Gastrocnemius medialis (tissue), 4 donors: ENCODE results near the gene STK4.

Source experiments
- POLR2A ChIP-seq, 2 donors: fragments of 450-650 bp; IDR thresholded peaks; one replicate each; pipeline ENCODE4 v1.6.1; 2017; ENCODE audit warnings: antibody characterized with exemption in 2 of 2, mild to moderate bottlenecking in 2 of 2, moderate library complexity in 2 of 2
- TF ChIP-seq, protein P1 (sequence below), 5 experiments: fragments of 450-650 bp in 3 of 5; fragments of 200-600 bp in 2 of 5; sonication (generic) in 2 of 5; IDR thresholded peaks in 4 of 5; conservative IDR thresholded peaks in 1 of 5; 1 replicate in 4 of 5; 2 replicates in 1 of 5; pipeline ENCODE4 v1.5.1; 2016 to 2019; ENCODE audit warnings: antibody characterized with exemption in 5 of 5, mild to moderate bottlenecking in 3 of 5, moderate library complexity in 3 of 5

DNA sequence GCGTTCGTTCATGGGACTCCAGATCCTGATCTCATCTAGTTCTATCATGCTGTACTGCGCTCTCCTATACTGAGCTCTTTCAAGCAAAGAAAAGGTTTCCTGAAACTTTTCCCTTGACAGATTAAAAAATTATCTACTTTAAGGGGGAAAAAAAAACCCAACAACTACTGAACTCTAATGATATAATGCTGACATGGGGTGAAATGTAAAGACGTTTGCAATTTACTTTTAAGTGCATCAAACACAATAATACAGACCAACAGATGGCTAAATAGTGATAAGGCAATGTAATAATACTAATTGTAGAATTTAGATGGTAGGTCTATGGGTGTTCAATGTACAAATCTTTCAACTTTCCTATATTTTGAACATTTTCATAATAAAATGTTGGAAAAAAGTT, 22.5 kb upstream of the STK4 start:
- TF ChIP-seq POLR2A (IDR thresholded peaks at IDR 0.05), result no peak
- TF ChIP-seq, protein P1, sequence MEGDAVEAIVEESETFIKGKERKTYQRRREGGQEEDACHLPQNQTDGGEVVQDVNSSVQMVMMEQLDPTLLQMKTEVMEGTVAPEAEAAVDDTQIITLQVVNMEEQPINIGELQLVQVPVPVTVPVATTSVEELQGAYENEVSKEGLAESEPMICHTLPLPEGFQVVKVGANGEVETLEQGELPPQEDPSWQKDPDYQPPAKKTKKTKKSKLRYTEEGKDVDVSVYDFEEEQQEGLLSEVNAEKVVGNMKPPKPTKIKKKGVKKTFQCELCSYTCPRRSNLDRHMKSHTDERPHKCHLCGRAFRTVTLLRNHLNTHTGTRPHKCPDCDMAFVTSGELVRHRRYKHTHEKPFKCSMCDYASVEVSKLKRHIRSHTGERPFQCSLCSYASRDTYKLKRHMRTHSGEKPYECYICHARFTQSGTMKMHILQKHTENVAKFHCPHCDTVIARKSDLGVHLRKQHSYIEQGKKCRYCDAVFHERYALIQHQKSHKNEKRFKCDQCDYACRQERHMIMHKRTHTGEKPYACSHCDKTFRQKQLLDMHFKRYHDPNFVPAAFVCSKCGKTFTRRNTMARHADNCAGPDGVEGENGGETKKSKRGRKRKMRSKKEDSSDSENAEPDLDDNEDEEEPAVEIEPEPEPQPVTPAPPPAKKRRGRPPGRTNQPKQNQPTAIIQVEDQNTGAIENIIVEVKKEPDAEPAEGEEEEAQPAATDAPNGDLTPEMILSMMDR (IDR thresholded peaks at IDR 0.05 in 4 of 5, conservative IDR thresholded peaks at IDR 0.05 in 1 of 5), result no peak
